ENCODE results near the gene KCNIP4. TPM values are rescaled to one million over a fixed set of nuclear protein-coding genes. Genes with fewer than 3 reads are reported as not detected.

KCNIP4 gene
- total and polyA plus RNA-seq, 3 donors from 2014 or later, result 0.68 TPM; not detected in 2

DNA sequence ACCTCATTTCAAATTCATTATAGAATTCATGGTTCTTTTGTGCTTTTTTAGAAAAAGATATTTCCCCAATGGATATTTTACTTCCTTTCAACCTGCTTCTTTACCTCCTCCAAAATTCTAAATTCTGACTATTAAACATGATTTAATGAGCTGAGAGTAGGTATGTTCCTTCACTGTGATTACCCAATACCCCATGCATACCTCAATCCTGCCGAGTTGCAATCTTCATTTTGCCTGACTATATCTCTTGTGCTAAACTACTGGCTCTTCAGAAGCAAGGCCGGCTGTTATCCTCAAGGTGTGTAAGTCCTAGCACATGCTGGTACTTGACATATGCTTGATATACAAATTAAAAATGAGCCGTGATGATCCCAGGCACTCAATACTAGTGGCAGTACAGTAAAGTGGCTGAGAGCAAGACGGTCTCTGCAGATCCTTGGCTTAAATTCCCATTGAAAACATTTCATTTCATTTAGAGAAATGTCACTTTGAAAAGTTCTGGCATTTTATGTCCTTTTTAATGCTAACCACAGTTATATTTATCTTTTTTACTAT is 320.4 kb downstream of the KCNIP4 start:
- intact Hi-C loops (cut with DNase I; ENCODE audit: low total_unique reads), result no loop called here
- DNase-seq, result no peak
- H3K27ac ChIP-seq, result no peak overlapping the region
- TF ChIP-seq POLR2A (IDR thresholded peaks at IDR 0.05), result no peak
- no peak for TF ChIP-seq CTCF (IDR thresholded peaks at IDR 0.05)
- no peaks in the 10 kb centered on the region for H3K27me3 ChIP-seq
- WGBS, 2 donors, result 88 to 90% methylated on average over 4 of the region's 4 CpGs
- no peak overlapping the region for H3K4me3 ChIP-seq
- H3K4me1 ChIP-seq, result no peaks in the 10 kb centered on the region
- no peaks in the 10 kb centered on the region for H3K36me3 ChIP-seq (ENCODE audit: low read depth, missing control alignments)
- H3K9me3 ChIP-seq, result no peaks in the 10 kb centered on the region

- 83 to 89% methylated on average over 1 of the region's 1 CpG for WGBS, 2 donors
- intact Hi-C loops (cut with DNase I; ENCODE audit: low total_unique reads), result no loop called here
- Histone ChIP-seq H3K36me3 (ENCODE audit: low read depth, missing control alignments) (no peaks in the 10 kb centered on the region), H3K4me3 (no peak overlapping the region), H3K4me1 (no peaks in the 10 kb centered on the region), H3K27me3 (no peaks in the 10 kb centered on the region), H3K27ac (no peak overlapping the region), H3K9me3 (no peaks in the 10 kb centered on the region)
- TF ChIP-seq CTCF (IDR thresholded peaks at IDR 0.05) (no peak), POLR2A (IDR thresholded peaks at IDR 0.05) (no peak)
- DNase-seq, result no peak
These were observed 323.1 kb downstream of the KCNIP4 start for GRCh38 chr4:21625447-21625846.

GRCh38 chr4:21605006-21605405 is 343.6 kb downstream of the KCNIP4 start:
- TF ChIP-seq CTCF (IDR thresholded peaks at IDR 0.05), result no peak
- no peak for TF ChIP-seq POLR2A (IDR thresholded peaks at IDR 0.05)
- no peaks in the 10 kb centered on the region for H3K4me1 ChIP-seq
- intact Hi-C loops (cut with DNase I; ENCODE audit: low total_unique reads), result no loop called here
- H3K4me3 ChIP-seq, result no peak overlapping the region
- H3K9me3 ChIP-seq, result no peaks in the 10 kb centered on the region
- no peak overlapping the region for H3K27ac ChIP-seq
- no peaks in the 10 kb centered on the region for H3K27me3 ChIP-seq
- DNase-seq, result no peak
- no peaks in the 10 kb centered on the region for H3K36me3 ChIP-seq (ENCODE audit: low read depth, missing control alignments)
- WGBS, 2 donors, result 82 to 83% methylated on average over 3 of the region's 3 CpGs

DNA sequence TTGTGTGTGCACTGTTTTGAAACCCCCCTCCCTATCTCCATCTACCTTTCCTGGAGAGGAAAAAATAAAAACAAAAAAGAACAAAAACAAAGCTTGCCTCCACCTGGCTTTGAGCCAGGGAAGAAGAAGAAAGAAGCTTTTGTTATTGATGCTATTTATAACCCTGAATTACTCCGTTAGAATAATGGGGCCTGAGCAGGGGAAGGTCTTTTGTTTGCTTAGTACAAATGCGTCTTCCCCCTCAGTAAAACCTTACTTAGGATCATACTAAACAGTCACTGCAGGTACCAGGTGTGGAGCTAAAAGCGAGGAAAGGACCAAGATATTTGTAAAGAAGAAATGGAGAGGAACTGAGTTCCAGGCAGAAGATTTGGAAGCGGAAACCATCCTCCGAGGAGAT is 352.1 kb downstream of the KCNIP4 start:
- Histone ChIP-seq H3K27ac (no peak overlapping the region), H3K36me3 (ENCODE audit: low read depth, missing control alignments) (no peaks in the 10 kb centered on the region), H3K4me3 (no peak overlapping the region), H3K27me3 (no peaks in the 10 kb centered on the region), H3K4me1 (no peaks in the 10 kb centered on the region), H3K9me3 (no peaks in the 10 kb centered on the region)
- no peak for DNase-seq
- WGBS, 2 donors, result 43 to 57% methylated on average over 5 of the region's 5 CpGs
- TF ChIP-seq POLR2A (IDR thresholded peaks at IDR 0.05), result no peak
- no peak for TF ChIP-seq CTCF (IDR thresholded peaks at IDR 0.05)
- intact Hi-C loops (cut with DNase I; ENCODE audit: low total_unique reads), result no loop called here

GRCh38 chr4:21593671-21594001 is 354.9 kb downstream of the KCNIP4 start:
- H3K4me3 ChIP-seq, result no peak overlapping the region
- H3K4me1 ChIP-seq, result no peaks in the 10 kb centered on the region
- TF ChIP-seq POLR2A (IDR thresholded peaks at IDR 0.05) (no peak), CTCF (IDR thresholded peaks at IDR 0.05) (no peak)
- no peak for DNase-seq
- no peaks in the 10 kb centered on the region for H3K36me3 ChIP-seq (ENCODE audit: low read depth, missing control alignments)
- H3K27me3 ChIP-seq, result no peaks in the 10 kb centered on the region
- intact Hi-C loops (cut with DNase I; ENCODE audit: low total_unique reads), result no loop called here
- no peak overlapping the region for H3K27ac ChIP-seq
- H3K9me3 ChIP-seq, result no peaks in the 10 kb centered on the region
